Stimulated activated CD4-positive, alpha-beta T cell treated with anti-CD3 and anti-CD28 coated beads, Interleukin-15, amount 100 ng/mL, for 48 hours (primary cell): ENCODE data around the gene TAAR9.

Experiments
- DNase-seq, 2 donors: peaks; one replicate each; pipeline ENCODE4 v3.0.0-alpha.2; 2020; ENCODE audit warnings: low read depth in 2 of 2

The TAAR9 gene

GRCh38 chr6:132537977-132538376, at the start of gene TAAR9:
TAAR9 (plus strand) TSS chr6:132538277; CDS start chr6:132538290, 13 bp downstream.
- DNase-seq: no peak

GRCh38 chr6:132489376-132489775, 48.7 kb upstream of the TAAR9 start:
- DNase-seq: no peak

- no peak for DNase-seq
These were observed 48.1 kb upstream of the TAAR9 start for GRCh38 chr6:132490024-132490423.

- no peak for DNase-seq
These were observed 47.4 kb upstream of the TAAR9 start for GRCh38 chr6:132490478-132491204.

- no peak for DNase-seq
These were observed 46.8 kb upstream of the TAAR9 start for GRCh38 chr6:132491303-132491702.

- DNase-seq: no peak
These were observed 46.2 kb upstream of the TAAR9 start for GRCh38 chr6:132491881-132492280.

GRCh38 chr6:132494954-132495353, 43.1 kb upstream of the TAAR9 start:
- no peak for DNase-seq

- no peak for DNase-seq
These were observed 42.4 kb upstream of the TAAR9 start for GRCh38 chr6:132495604-132496079.

- no peak for DNase-seq
These were observed 41.4 kb upstream of the TAAR9 start for GRCh38 chr6:132496519-132497180.

GRCh38 chr6:132498638-132499037, 39.4 kb upstream of the TAAR9 start:
- no peak for DNase-seq

- no peak for DNase-seq
These were observed 38.3 kb upstream of the TAAR9 start for GRCh38 chr6:132499757-132500156.

GRCh38 chr6:132504757-132505156, 33.3 kb upstream of the TAAR9 start:
- no peak for DNase-seq

GRCh38 chr6:132505158-132505557, 32.9 kb upstream of the TAAR9 start:
- DNase-seq: no peak

GRCh38 chr6:132506461-132506860, 31.6 kb upstream of the TAAR9 start:
- DNase-seq: no peak

GRCh38 chr6:132506869-132507808, 30.9 kb upstream of the TAAR9 start:
- DNase-seq: no peak

GRCh38 chr6:132511210-132511830, 26.8 kb upstream of the TAAR9 start:
- no peak for DNase-seq

- DNase-seq: no peak
These were observed 26.3 kb upstream of the TAAR9 start for GRCh38 chr6:132511831-132512220.

GRCh38 chr6:132512342-132512637, 25.8 kb upstream of the TAAR9 start:
- DNase-seq: no peak

GRCh38 chr6:132512638-132513632, 25.1 kb upstream of the TAAR9 start, which contains the start of gene STX7:
STX7 (minus strand) TSS chr6:132513116; CDS start chr6:132503530, 9,586 bp downstream.
- peak; percentile 67 to 79 for DNase-seq

GRCh38 chr6:132513831-132514545, 24.1 kb upstream of the TAAR9 start:
- no peak for DNase-seq
